Measurements from ENCODE around the gene ACAN. TPM values are rescaled to one million over a fixed set of nuclear protein-coding genes. Genes with fewer than 3 reads are reported as not detected.

The ACAN gene
- total and polyA plus RNA-seq, 2 donors (not counting 3 experiments of a cell fraction or from before 2014, with no cell fraction given), result not detected

GRCh38 chr15:88830016-88830415 is 26.8 kb downstream of the ACAN start:
- POLR2A ChIA-PET, result no interaction called here
- CTCF ChIA-PET, result no interaction called here
- Histone ChIP-seq H2AFZ (ENCODE audit: low read depth, low read length) (no peak overlapping the region), H3K9me3 (replicated peaks; ENCODE audit: control insufficient read depth, insufficient read depth, low read length) (no peaks in the 10 kb centered on the region), H3K4me2 (ENCODE audit: insufficient read depth, low read length) (no peak overlapping the region), H3K4me3 (replicated peaks in 1 of 3; ENCODE audit: insufficient read depth in 1 of 3, low read depth in 1 of 3, low read length in 3 of 3) (no peak overlapping the region), H3K4me1 (ENCODE audit: control insufficient read depth, extremely low read depth, insufficient read depth, low read length) (no peaks in the 10 kb centered on the region), H3K27me3 (ENCODE audit: control insufficient read depth in 2 of 2, insufficient read depth in 2 of 2, low read length in 2 of 2) (peaks cover 0 to 2% of the 10 kb centered on the region in 2 experiments), H3K9ac (replicated peaks; ENCODE audit: extremely low read depth, insufficient read depth, low read length) (no peak overlapping the region), H4K20me1 (replicated peaks; ENCODE audit: control insufficient read depth, extremely low read depth, insufficient read depth, low read length) (no peaks in the 10 kb centered on the region), H3K79me2 (ENCODE audit: control insufficient read depth, insufficient read depth, low read length) (no peaks in the 10 kb centered on the region), H3K27ac (ENCODE audit: insufficient read depth, low read depth, low read length) (no peak overlapping the region), H3K36me3 (ENCODE audit: control insufficient read depth in 2 of 2, extremely low read depth in 1 of 2, insufficient read depth in 2 of 2, low read length in 2 of 2) (no peaks in the 10 kb centered on the region), H3K9me1 (replicated peaks; ENCODE audit: control insufficient read depth, extremely low read depth, insufficient read depth, low read length) (no peaks in the 10 kb centered on the region)
- no peak for FAIRE-seq
- no peak for DNase-seq (ENCODE audit: low read depth, low spot score)
- intact Hi-C loops (cut with micrococcal nuclease), result no loop called here
- BruUV-seq (replicated peaks), result no TSS peak
- TF ChIP-seq FOS (IDR thresholded peaks at IDR 0.05; ENCODE audit: borderline replicate concordance, insufficient read depth, low read length), result no peak
- no peak for TF ChIP-seq MAX (IDR thresholded peaks at IDR 0.05; ENCODE audit: insufficient read depth, insufficient read length)
- no peak for TF ChIP-seq POLR2AphosphoS5 (IDR thresholded peaks at IDR 0.05; ENCODE audit: insufficient read depth, low read depth, low read length)
- TF ChIP-seq GATA2 (IDR thresholded peaks at IDR 0.05; ENCODE audit: insufficient read depth, insufficient read length, low read depth, low read length), result no peak
- no peak for TF ChIP-seq EZH2 (IDR thresholded peaks at IDR 0.05; ENCODE audit: borderline replicate concordance, low read depth, low read length, severe bottlenecking)
- no peak for TF ChIP-seq JUN (IDR thresholded peaks at IDR 0.05; ENCODE audit: borderline replicate concordance, insufficient read depth, insufficient read length, low read depth)
- TF ChIP-seq MYC (IDR thresholded peaks at IDR 0.05; ENCODE audit: low read depth, low read length), result no peak
- TF ChIP-seq POLR2A (IDR thresholded peaks at IDR 0.05; ENCODE audit: low read depth, low read length), result no peak
- TF ChIP-seq CTCF (IDR thresholded peaks at IDR 0.05; ENCODE audit: extremely low read depth in 1 of 2, insufficient read depth in 1 of 2, low read depth in 1 of 2, low read length in 2 of 2), result no peak
- dilution Hi-C loops (cut with MboI; ENCODE audit: extremely low pct_ligation_motif_present, low sequenced_read_pairs), result no loop called here
